GM12878 (cell line): ENCODE results near the gene SCMH1. TPM values are rescaled to one million over a fixed set of nuclear protein-coding genes. Genes with fewer than 3 reads are reported as not detected.

ENCODE experiments used
- ATAC-seq: fragments of 200-7000 bp; cut with Tn5 transposase; 3 replicates; pipeline ENCODE4 v1.9.1; 2020; ENCODE audit warnings: mild to moderate bottlenecking, moderate library complexity
- BruUV-seq: library from RNA; stranded (reverse); fragments of 400-500 nt; replicated peaks from 2 replicates; lab custom pipeline; 2021; lab: Mats Ljungman, UMichigan
- CTCF ChIA-PET: fragments of 300-600 bp; sonication (Branson Sonifier 250); formaldehyde crosslinking; extraction: SDS; loops from one replicate; lab custom pipeline; 2021; ENCODE audit warnings: inconsistent platforms; lab: Yijun Ruan, JAX
- POLR2A ChIA-PET: fragments of 350-600 bp; formaldehyde crosslinking; extraction: SDS; loops from one replicate; lab custom pipeline; 2021; ENCODE audit warnings: inconsistent platforms; lab: Charles Lee
- RAD21 ChIA-PET: fragments of 300-600 bp; sonication (Branson Sonifier 250); formaldehyde crosslinking; loops from one replicate; lab custom pipeline; 2023; ENCODE audit warnings: antibody characterized with exemption; ENCODE audit not compliant: unreplicated experiment; lab: Charles Lee
- SMC1A ChIA-PET: fragments of 300-600 bp; sonication (Branson Sonifier 250); formaldehyde crosslinking; loops from one replicate; lab custom pipeline; 2023; ENCODE audit not compliant: unreplicated experiment, uncharacterized antibody; lab: Charles Lee
- DNase-seq: peaks from one replicate; pipeline ENCODE4 v3.0.0-alpha.2; 2011; ENCODE audit warnings: low read depth, low spot score
- FAIRE-seq: peaks from 3 replicates; lab custom pipeline; 2011; peaks lifted over from hg19 to GRCh38; lab: Jason Lieb, UNC
- H2AFZ ChIP-seq: 2 replicates; pipeline ENCODE4 v1.6.0; 2011; ENCODE audit warnings: low read depth, low read length, control low read depth; ENCODE audit not compliant: control insufficient read depth
- H3K27ac ChIP-seq: 2 replicates; pipeline ENCODE4 v1.5.1; 2011; ENCODE audit warnings: control low read depth; ENCODE audit not compliant: control insufficient read depth, insufficient read depth
- H3K27me3 ChIP-seq, 2 experiments: replicated peaks in 1 of 2; 2 replicates each; pipeline versions ENCODE4 v1.6.0 to v1.6.1; 2011; ENCODE audit warnings: low read length in 1 of 2; ENCODE audit not compliant: control insufficient read depth in 2 of 2, insufficient read depth in 2 of 2
- H3K36me3 ChIP-seq, 2 experiments: 2 replicates each; pipeline ENCODE4 v1.5.1; 2011; ENCODE audit warnings: low read length in 1 of 2; ENCODE audit not compliant: control insufficient read depth in 2 of 2, insufficient read depth in 2 of 2
- H3K4me1 ChIP-seq: 2 replicates; pipeline ENCODE4 v1.6.1; 2011; ENCODE audit warnings: mild to moderate bottlenecking, low read length, moderate library complexity, mixed read lengths; ENCODE audit not compliant: control insufficient read depth, insufficient read depth
- H3K4me2 ChIP-seq: 2 replicates; pipeline ENCODE4 v1.6.0; 2011; ENCODE audit warnings: control low read depth; ENCODE audit not compliant: control insufficient read depth, insufficient read depth
- H3K4me3 ChIP-seq: fragments of 200-600 bp; sonication (generic); 2 replicates; pipeline ENCODE4 v1.5.1; 2016
- H3K79me2 ChIP-seq: 2 replicates; pipeline ENCODE4 v1.6.0; 2011; ENCODE audit warnings: low read length; ENCODE audit not compliant: control insufficient read depth, insufficient read depth
- H3K9ac ChIP-seq: 2 replicates; pipeline ENCODE4 v1.8.0; 2011; ENCODE audit warnings: low read length, control low read depth, mixed read lengths; ENCODE audit not compliant: control insufficient read depth, insufficient read depth
- H3K9me3 ChIP-seq: replicated peaks from 3 replicates; pipeline ENCODE4 v1.5.1; 2011; ENCODE audit warnings: mild to moderate bottlenecking, low read length; ENCODE audit not compliant: control insufficient read depth, insufficient read depth
- H4K20me1 ChIP-seq: 2 replicates; pipeline ENCODE4 v1.6.0; 2011; ENCODE audit not compliant: control insufficient read depth, insufficient read depth
- BMI1 ChIP-seq: fragments of 450-650 bp; IDR thresholded peaks from 2 replicates; pipeline ENCODE4 v1.6.1; 2016; ENCODE audit warnings: mild to moderate bottlenecking, moderate library complexity, borderline replicate concordance
- GABPA ChIP-seq: IDR thresholded peaks from 2 replicates; pipeline ENCODE4 v1.6.1; 2014; ENCODE audit warnings: antibody characterized with exemption, low read depth, mild to moderate bottlenecking, inconsistent platforms
- POLR2AphosphoS2 ChIP-seq: IDR thresholded peaks from 2 replicates; pipeline ENCODE4 v1.6.1; 2011; ENCODE audit warnings: low read depth, mild to moderate bottlenecking, low read length, improper control_type of control experiment, moderate library complexity
- STAT3 ChIP-seq: IDR thresholded peaks from 2 replicates; pipeline ENCODE4 v1.6.1; 2011; ENCODE audit warnings: low read depth, low read length, improper control_type of control experiment
- WGBS: methylation state at CpG from one replicate; pipeline ENCODE4 v1.1.6; 2016; ENCODE audit warnings: low lambda C conversion rate; ENCODE audit not compliant: insufficient replicate concordance, insufficient coverage; ENCODE audit errors: missing lambda C conversion rate; 5-methylcytosine and 5-hydroxymethylcytosine counted together
- in situ Hi-C: fragments of 300-500 bp; cut with MboI; formaldehyde crosslinking; loops from 9 replicates; pipeline ENCODE4 v1.14.3; 2018; ENCODE audit warnings: mixed read lengths
- intact Hi-C: fragments of 100-400 bp; cut with micrococcal nuclease; formaldehyde crosslinking; loops from one replicate; pipeline ENCODE4 v1.14.2; 2022; ENCODE audit not compliant: unreplicated experiment
- polyA plus RNA-seq, 11 experiments: library from polyadenylated mRNA; depleted of rRNA in 4 of 11; unstranded in 6 of 11; stranded (reverse) in 5 of 11; fragments of >200 nt; fragmentation: Nextera tagmentation in 4 of 11; fragmentation: Illumina TruSeq in 1 of 11; extraction: Ambion mirVana in 4 of 11; extraction: Trizol in 1 of 11; gene quantifications; 1 replicate in 1 of 11; 2 replicates in 10 of 11; pipeline versions ENCODE4 v1.2.1 to v1.2.3, GENCODE V29; 2011 to 2016; ENCODE audit warnings: inconsistent platforms in 2 of 11, missing spikeins in 2 of 11, low read depth in 1 of 11
- total RNA-seq, 4 experiments: library from RNA; depleted of rRNA in 3 of 4; stranded (reverse); fragments of >200 nt in 3 of 4; fragmentation: Illumina TruSeq in 1 of 4; extraction: Trizol in 1 of 4; gene quantifications; 2 replicates each; pipeline versions ENCODE4 v1.2.1 to v1.2.3, GENCODE V29; 2013 to 2021
- TF ChIP-seq, protein P1 (sequence below): fragments of 450-650 bp; formaldehyde crosslinking; IDR thresholded peaks from 2 replicates; pipeline ENCODE4 v1.4.0; 2022; ENCODE audit warnings: mild to moderate bottlenecking, moderate library complexity

The SCMH1 gene
- total and polyA plus RNA-seq, 10 of the 15 experiments (the other 5 are each of a cell fraction or from before 2014, with no cell fraction given): 7.5 to 44.1 (median 27.8) TPM

DNA sequence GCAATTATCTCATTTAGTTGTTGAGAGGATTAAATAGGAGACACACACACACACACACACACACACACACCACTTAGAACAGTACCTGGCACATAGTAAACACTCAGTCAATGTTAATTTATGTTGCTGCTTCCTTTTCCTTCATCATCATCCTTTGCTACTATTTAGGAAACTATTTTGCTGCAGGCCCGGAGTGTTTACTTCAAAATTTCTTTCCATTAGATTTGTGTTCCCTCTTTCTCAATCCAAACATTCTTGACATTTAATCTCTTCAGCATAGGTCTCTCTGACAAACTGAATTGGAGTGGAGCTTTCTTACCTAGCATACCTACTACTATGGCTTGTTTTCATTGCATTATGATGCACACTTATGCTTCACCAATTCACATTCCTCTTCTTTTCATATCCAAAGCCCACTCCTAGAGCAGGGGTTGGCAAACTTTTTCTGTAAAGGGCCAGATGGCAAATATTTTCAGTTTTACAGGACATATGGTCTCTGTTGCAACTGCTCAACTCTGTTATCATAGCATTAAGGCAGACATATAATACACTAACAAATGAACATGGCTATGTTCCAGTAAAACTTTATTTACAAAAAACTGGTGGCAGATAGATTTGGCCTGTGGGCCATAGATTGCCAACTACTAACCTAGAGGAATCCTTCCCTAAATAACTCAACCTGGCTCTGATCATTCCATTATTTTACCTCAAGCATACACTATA, 49.5 kb downstream of the SCMH1 start:
- FAIRE-seq: no peak

More for the DNA sequence above, 49.5 kb downstream of the SCMH1 start:
- TF ChIP-seq, protein P1, sequence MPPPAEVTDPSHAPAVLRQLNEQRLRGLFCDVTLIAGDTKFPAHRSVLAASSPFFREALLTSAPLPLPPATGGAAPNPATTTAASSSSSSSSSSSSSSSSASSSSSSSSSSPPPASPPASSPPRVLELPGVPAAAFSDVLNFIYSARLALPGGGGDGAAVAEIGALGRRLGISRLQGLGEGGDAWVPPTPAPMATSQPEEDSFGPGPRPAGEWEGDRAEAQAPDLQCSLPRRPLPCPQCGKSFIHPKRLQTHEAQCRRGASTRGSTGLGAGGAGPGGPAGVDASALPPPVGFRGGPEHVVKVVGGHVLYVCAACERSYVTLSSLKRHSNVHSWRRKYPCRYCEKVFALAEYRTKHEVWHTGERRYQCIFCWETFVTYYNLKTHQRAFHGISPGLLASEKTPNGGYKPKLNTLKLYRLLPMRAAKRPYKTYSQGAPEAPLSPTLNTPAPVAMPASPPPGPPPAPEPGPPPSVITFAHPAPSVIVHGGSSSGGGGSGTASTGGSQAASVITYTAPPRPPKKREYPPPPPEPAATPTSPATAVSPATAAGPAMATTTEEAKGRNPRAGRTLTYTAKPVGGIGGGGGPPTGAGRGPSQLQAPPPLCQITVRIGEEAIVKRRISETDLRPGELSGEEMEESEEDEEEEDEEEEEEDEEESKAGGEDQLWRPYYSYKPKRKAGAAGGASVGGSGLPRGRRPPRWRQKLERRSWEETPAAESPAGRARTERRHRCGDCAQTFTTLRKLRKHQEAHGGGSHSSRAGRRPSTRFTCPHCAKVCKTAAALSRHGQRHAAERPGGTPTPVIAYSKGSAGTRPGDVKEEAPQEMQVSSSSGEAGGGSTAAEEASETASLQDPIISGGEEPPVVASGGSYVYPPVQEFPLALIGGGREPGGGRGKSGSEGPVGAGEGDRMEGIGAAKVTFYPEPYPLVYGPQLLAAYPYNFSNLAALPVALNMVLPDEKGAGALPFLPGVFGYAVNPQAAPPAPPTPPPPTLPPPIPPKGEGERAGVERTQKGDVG (CRISPR knock-in tag): no peak
- TF ChIP-seq GABPA (no peak), POLR2AphosphoS2 (no peak), STAT3 (no peak), BMI1 (no peak)
- TF ChIP-seq, all 136 proteins: peak for 0
- no peak overlapping the region for H3K27ac ChIP-seq
- ChIA-PET CTCF (no interaction called here), SMC1A (interaction anchor here (0.8 to 1.4 kb wide), 2 partner anchors 9 to 20 kb away, joined by 3 read pairs; no protein-coding TSS in a partner anchor), RAD21 (no interaction called here), POLR2A (no interaction called here)
- H3K9me3 ChIP-seq: no peaks in the 10 kb centered on the region
- H3K9ac ChIP-seq: no peak overlapping the region
- intact Hi-C loops: no loop called here
- DNase-seq: no peak
- 89% methylated on average over 1 of the region's 1 CpG for WGBS
- H3K4me2 ChIP-seq: no peak overlapping the region
- no peaks in the 10 kb centered on the region; a peak in 1 of 4 replicates for H3K36me3 ChIP-seq
- no peak overlapping the region for H3K4me3 ChIP-seq
- BruUV-seq: no TSS peak
- ATAC-seq: no peak
- no peaks in the 10 kb centered on the region; the same call in none of the 2 replicates for H3K79me2 ChIP-seq
- no peaks in the 10 kb centered on the region for H3K27me3 ChIP-seq
- no peaks in the 10 kb centered on the region for H4K20me1 ChIP-seq
- H2AFZ ChIP-seq: no peak overlapping the region
- in situ Hi-C loops: no loop called here
- H3K4me1 ChIP-seq: no peaks in the 10 kb centered on the region
